ENCODE results near the gene PIERCE2. TPM values are rescaled to one million over a fixed set of nuclear protein-coding genes. Genes with fewer than 3 reads are reported as not detected.
A peak's percentile ranks its signal among the peaks of the same experiment; 100 is the strongest.
"Not testable (repeated sequence)": the region's sequence is repeated elsewhere in the genome, so short reads cannot be mapped to it uniquely, and the experiment has no call there.

Gene PIERCE2
- total and polyA plus RNA-seq, 2 experiments from 2014 or later, result 2.6 to 3.8 TPM

DNA sequence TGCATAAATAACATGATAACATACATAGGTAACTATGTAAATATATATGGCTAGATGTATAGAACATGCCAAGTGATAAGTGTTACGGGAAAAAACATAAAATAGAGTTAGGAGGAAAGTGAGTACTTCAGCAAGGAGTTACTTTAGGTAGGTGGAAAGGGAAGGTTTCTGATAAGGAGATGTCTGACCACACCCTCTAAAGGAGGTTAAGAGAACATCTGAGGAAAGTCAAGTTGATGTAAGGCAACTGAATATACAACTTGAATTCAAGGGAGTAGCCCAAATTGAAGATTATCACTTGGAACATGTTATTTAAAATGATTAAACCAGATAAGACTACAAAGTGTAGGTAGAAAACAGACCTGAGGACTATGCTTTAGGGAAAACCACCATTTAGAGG is 13.8 kb downstream of the PIERCE2 start (continued):
- TF ChIP-seq, protein P1, sequence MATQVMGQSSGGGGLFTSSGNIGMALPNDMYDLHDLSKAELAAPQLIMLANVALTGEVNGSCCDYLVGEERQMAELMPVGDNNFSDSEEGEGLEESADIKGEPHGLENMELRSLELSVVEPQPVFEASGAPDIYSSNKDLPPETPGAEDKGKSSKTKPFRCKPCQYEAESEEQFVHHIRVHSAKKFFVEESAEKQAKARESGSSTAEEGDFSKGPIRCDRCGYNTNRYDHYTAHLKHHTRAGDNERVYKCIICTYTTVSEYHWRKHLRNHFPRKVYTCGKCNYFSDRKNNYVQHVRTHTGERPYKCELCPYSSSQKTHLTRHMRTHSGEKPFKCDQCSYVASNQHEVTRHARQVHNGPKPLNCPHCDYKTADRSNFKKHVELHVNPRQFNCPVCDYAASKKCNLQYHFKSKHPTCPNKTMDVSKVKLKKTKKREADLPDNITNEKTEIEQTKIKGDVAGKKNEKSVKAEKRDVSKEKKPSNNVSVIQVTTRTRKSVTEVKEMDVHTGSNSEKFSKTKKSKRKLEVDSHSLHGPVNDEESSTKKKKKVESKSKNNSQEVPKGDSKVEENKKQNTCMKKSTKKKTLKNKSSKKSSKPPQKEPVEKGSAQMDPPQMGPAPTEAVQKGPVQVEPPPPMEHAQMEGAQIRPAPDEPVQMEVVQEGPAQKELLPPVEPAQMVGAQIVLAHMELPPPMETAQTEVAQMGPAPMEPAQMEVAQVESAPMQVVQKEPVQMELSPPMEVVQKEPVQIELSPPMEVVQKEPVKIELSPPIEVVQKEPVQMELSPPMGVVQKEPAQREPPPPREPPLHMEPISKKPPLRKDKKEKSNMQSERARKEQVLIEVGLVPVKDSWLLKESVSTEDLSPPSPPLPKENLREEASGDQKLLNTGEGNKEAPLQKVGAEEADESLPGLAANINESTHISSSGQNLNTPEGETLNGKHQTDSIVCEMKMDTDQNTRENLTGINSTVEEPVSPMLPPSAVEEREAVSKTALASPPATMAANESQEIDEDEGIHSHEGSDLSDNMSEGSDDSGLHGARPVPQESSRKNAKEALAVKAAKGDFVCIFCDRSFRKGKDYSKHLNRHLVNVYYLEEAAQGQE (IDR thresholded peaks at IDR 0.05; ENCODE audit: unreplicated experiment), result no peak
- TF ChIP-seq CREB1 (CRISPR knock-in tag; IDR thresholded peaks at IDR 0.05; ENCODE audit: low read depth) (no peak), EZH2phosphoT487 (IDR thresholded peaks at IDR 0.05; ENCODE audit: unreplicated experiment) (no peak)
- TF ChIP-seq, protein P2, sequence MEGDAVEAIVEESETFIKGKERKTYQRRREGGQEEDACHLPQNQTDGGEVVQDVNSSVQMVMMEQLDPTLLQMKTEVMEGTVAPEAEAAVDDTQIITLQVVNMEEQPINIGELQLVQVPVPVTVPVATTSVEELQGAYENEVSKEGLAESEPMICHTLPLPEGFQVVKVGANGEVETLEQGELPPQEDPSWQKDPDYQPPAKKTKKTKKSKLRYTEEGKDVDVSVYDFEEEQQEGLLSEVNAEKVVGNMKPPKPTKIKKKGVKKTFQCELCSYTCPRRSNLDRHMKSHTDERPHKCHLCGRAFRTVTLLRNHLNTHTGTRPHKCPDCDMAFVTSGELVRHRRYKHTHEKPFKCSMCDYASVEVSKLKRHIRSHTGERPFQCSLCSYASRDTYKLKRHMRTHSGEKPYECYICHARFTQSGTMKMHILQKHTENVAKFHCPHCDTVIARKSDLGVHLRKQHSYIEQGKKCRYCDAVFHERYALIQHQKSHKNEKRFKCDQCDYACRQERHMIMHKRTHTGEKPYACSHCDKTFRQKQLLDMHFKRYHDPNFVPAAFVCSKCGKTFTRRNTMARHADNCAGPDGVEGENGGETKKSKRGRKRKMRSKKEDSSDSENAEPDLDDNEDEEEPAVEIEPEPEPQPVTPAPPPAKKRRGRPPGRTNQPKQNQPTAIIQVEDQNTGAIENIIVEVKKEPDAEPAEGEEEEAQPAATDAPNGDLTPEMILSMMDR (conservative IDR thresholded peaks at IDR 0.05; ENCODE audit: low read depth in 2 of 2), result no peak

DNA sequence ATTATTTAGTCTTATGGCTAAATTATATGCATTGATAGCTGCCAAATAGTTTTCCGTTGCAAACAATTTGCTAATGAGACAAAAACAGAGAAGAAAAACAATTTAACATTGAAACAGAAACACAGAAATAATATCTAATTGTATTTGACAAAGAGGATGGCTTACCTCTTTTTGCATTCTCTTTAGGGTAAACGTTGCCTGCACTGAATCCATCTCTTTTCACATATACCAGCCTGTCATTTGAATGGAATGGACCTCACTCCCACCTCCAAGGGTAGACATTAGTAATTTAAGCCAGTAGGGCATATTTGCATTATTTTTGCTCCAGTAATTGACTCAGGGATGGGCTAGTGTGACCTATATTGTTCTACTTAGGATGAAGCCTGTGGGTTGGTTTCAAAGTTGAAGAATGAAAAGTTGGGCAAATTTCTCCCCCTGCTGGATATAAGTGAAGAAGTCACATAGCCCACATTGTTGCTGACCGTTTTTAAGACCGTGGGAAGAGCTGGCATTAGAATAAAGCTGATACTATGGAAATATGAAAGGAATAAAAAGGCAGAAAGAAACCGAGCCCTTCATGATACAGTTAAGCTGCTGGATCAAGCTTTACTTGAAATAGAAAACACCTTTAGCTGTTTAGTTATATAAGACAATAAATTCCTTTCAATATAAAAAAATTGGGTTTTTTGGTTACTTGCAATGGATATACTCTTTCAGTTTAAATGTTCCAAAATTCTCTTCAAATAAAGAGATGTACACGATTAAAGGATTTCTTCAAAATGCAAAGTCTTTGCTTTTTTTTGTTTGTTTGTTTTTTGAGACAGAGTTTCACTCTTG is 26.9 kb downstream of the PIERCE2 start:
- peak; percentile 88 for ATAC-seq
- H2AFZ ChIP-seq, result no peak overlapping the region
- peak; percentile 86 for DNase-seq (ENCODE audit: low spot score)

DNA sequence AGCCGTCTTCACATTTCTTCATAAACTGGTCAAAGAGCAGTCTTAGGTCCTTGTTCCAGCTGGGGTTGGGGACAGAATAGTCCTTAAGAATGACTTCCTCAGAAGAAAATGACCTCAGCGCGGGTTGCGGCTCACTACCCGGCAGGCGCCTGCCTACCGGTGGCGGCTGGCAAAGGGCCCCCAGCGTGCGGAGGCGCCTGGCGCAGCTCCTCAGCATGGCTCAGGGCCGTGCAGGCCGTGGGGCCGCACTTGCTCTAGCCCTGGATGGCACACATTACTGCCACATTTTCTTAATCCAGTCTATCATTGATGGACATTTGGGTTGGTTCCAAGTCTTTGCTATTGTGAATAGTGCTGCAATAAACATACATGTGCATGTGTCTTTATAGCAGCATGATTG is 34.8 kb downstream of the PIERCE2 start:
- not testable (repeated sequence) for H2AFZ ChIP-seq; H3K27ac ChIP-seq (ENCODE audit: low read depth); H3K4me1 ChIP-seq (ENCODE audit: insufficient read depth); DNase-seq (ENCODE audit: low spot score); H3F3A ChIP-seq (replicated peaks; ENCODE audit: low read depth); H3K79me2 ChIP-seq (replicated peaks; ENCODE audit: insufficient read depth); H3K4me3 Mint-ChIP-seq; ATAC-seq; H3K9me2 ChIP-seq (ENCODE audit: insufficient read depth); H3K4me3 ChIP-seq; H3K27me3 Mint-ChIP-seq (ENCODE audit: insufficient read depth, low read depth, poor library complexity); H3K4me2 ChIP-seq; H3K27ac Mint-ChIP-seq; H3K4me1 Mint-ChIP-seq; H4K20me1 ChIP-seq (replicated peaks; ENCODE audit: insufficient read depth); H3K27me3 ChIP-seq (ENCODE audit: insufficient read depth); H3K36me3 ChIP-seq (ENCODE audit: insufficient read depth)
- H3K9me3 Mint-ChIP-seq, result peaks cover 51% of the 10 kb centered on the region
- H3K36me3 Mint-ChIP-seq (ENCODE audit: low read depth), result peaks cover 29% of the 10 kb centered on the region

More for the DNA sequence above, 26.9 kb downstream of the PIERCE2 start:
- Mint-ChIP-seq H3K4me3 (no peak overlapping the region), H3K27me3 (ENCODE audit: insufficient read depth, low read depth, poor library complexity) (peaks cover 5% of the 10 kb centered on the region), H3K4me1 (peaks cover 3% of the 10 kb centered on the region; the same call in 1 of the 3 replicates), H3K9me3 (peaks cover 4% of the 10 kb centered on the region; the same call in 2 of the 3 replicates), H3K27ac (no peak overlapping the region), H3K36me3 (ENCODE audit: low read depth) (peaks cover 3% of the 10 kb centered on the region; the same call in 1 of the 3 replicates)
- H3K9me2 ChIP-seq (ENCODE audit: insufficient read depth), result no peaks in the 10 kb centered on the region
- H4K20me1 ChIP-seq (replicated peaks; ENCODE audit: insufficient read depth), result no peaks in the 10 kb centered on the region
- no peak overlapping the region for H3K27ac ChIP-seq (ENCODE audit: low read depth)
- no peaks in the 10 kb centered on the region for H3K4me1 ChIP-seq (ENCODE audit: insufficient read depth)
- no peaks in the 10 kb centered on the region for H3K27me3 ChIP-seq (ENCODE audit: insufficient read depth)
- no peak overlapping the region for H3K4me3 ChIP-seq
- H3K4me2 ChIP-seq, result no peak overlapping the region
- no peaks in the 10 kb centered on the region for H3F3A ChIP-seq (replicated peaks; ENCODE audit: low read depth)
- no peaks in the 10 kb centered on the region for H3K36me3 ChIP-seq (ENCODE audit: insufficient read depth)
- TF ChIP-seq, protein P2 (conservative IDR thresholded peaks at IDR 0.05; ENCODE audit: low read depth in 2 of 2), result peak; percentile 71 to 77
- TF ChIP-seq POLR2AphosphoS5 (IDR thresholded peaks at IDR 0.05; ENCODE audit: low read depth), result no peak
- TF ChIP-seq EZH2 (IDR thresholded peaks at IDR 0.05; ENCODE audit: low read depth, unreplicated experiment), result no peak
- no peak for TF ChIP-seq NANOG (IDR thresholded peaks at IDR 0.05; ENCODE audit: borderline replicate concordance)
- TF ChIP-seq, protein P3, sequence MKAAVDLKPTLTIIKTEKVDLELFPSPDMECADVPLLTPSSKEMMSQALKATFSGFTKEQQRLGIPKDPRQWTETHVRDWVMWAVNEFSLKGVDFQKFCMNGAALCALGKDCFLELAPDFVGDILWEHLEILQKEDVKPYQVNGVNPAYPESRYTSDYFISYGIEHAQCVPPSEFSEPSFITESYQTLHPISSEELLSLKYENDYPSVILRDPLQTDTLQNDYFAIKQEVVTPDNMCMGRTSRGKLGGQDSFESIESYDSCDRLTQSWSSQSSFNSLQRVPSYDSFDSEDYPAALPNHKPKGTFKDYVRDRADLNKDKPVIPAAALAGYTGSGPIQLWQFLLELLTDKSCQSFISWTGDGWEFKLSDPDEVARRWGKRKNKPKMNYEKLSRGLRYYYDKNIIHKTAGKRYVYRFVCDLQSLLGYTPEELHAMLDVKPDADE (IDR thresholded peaks at IDR 0.05), result no peak
- no peaks in the 10 kb centered on the region for H3K79me2 ChIP-seq (replicated peaks; ENCODE audit: insufficient read depth)

DNA sequence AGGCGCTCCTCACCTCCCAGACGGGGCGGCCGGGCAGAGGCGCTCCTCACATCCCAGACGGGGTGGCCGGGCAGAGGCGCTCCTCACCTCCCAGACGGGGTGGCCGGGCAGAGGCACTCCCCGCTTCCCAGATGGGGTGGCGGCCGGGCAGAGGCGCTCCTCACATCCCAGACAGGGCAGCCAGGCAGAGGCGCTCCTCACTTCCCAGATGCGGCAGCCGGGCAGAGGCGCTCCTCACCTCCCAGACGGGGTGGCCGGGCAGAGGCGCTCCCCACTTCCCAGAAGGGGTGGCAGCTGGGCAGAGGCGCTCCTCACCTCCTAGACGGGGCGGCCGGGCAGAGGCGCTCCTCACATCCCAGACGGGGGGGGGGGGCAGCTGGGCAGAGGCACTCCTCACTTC is 37.6 kb downstream of the PIERCE2 start:
- ATAC-seq; H3K27me3 Mint-ChIP-seq (ENCODE audit: insufficient read depth, low read depth, poor library complexity); H3K27ac ChIP-seq (ENCODE audit: low read depth); H3K9me2 ChIP-seq (ENCODE audit: insufficient read depth); H3K4me2 ChIP-seq; H3K4me3 ChIP-seq; H3K27me3 ChIP-seq (ENCODE audit: insufficient read depth); H3K4me1 ChIP-seq (ENCODE audit: insufficient read depth); H3K79me2 ChIP-seq (replicated peaks; ENCODE audit: insufficient read depth); DNase-seq (ENCODE audit: low spot score); H3K27ac Mint-ChIP-seq; H4K20me1 ChIP-seq (replicated peaks; ENCODE audit: insufficient read depth); H3K4me1 Mint-ChIP-seq; H3K4me3 Mint-ChIP-seq; H3K36me3 ChIP-seq (ENCODE audit: insufficient read depth); H3F3A ChIP-seq (replicated peaks; ENCODE audit: low read depth); H2AFZ ChIP-seq: not testable (repeated sequence)
- Mint-ChIP-seq H3K9me3 (peaks cover 55% of the 10 kb centered on the region), H3K36me3 (ENCODE audit: low read depth) (peaks cover 28% of the 10 kb centered on the region)
